ENCODE data around the gene MYOZ3.

GRCh38 chr5:150674341-150674821 lies 13.3 kb downstream of the MYOZ3 start:
- TF ChIP-seq CTCF (IDR thresholded peaks at IDR 0.05) (no peak), POLR2A (IDR thresholded peaks at IDR 0.05) (no peak), POLR2AphosphoS5 (IDR thresholded peaks at IDR 0.05) (no peak), EP300 (IDR thresholded peaks at IDR 0.05) (no peak)
